ENCODE measurements around the gene MAGI3.

MAGI3 gene

GRCh38 chr1:113389953-113390834, at the start of gene MAGI3:
MAGI3 (plus strand) TSS chr1:113390515; CDS start chr1:113391034, 519 bp downstream.
- H3K27me3 ChIP-seq (ENCODE audit: low read depth, low read length) = peaks cover 16% of the 10 kb centered on the region; the same call in 1 of the 2 replicates
- peak within 1 kb of the TSS; percentile 47 for H3K27ac ChIP-seq (ENCODE audit: low read length)
- H2AFZ ChIP-seq (ENCODE audit: low read depth, low read length) = peak within 1 kb of the TSS; percentile 95
- no peaks in the 10 kb centered on the region for H3K79me2 ChIP-seq (ENCODE audit: low read length)
- peaks cover 8% of the 10 kb centered on the region for H3K4me1 ChIP-seq (ENCODE audit: low read length)
- peaks cover 9% of the 10 kb centered on the region; the same call in 1 of the 2 replicates for H4K20me1 ChIP-seq (ENCODE audit: insufficient read depth, low read length)
- no peaks in the 10 kb centered on the region for H3K9me3 ChIP-seq (ENCODE audit: insufficient read depth, low read length)
- peak within 1 kb of the TSS; percentile 93 for H3K9ac ChIP-seq (ENCODE audit: low read length)
- no peak for TF ChIP-seq EZH2phosphoT487 (IDR thresholded peaks at IDR 0.05; ENCODE audit: low read depth)
- TF ChIP-seq, protein P1, sequence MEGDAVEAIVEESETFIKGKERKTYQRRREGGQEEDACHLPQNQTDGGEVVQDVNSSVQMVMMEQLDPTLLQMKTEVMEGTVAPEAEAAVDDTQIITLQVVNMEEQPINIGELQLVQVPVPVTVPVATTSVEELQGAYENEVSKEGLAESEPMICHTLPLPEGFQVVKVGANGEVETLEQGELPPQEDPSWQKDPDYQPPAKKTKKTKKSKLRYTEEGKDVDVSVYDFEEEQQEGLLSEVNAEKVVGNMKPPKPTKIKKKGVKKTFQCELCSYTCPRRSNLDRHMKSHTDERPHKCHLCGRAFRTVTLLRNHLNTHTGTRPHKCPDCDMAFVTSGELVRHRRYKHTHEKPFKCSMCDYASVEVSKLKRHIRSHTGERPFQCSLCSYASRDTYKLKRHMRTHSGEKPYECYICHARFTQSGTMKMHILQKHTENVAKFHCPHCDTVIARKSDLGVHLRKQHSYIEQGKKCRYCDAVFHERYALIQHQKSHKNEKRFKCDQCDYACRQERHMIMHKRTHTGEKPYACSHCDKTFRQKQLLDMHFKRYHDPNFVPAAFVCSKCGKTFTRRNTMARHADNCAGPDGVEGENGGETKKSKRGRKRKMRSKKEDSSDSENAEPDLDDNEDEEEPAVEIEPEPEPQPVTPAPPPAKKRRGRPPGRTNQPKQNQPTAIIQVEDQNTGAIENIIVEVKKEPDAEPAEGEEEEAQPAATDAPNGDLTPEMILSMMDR (IDR thresholded peaks at IDR 0.05; ENCODE audit: low read depth, low read length) = no peak
- peak within 1 kb of the TSS; percentile 98 for H3K4me3 ChIP-seq (ENCODE audit: low read length)
- peak within 1 kb of the TSS; percentile 97 for H3K4me2 ChIP-seq (ENCODE audit: low read length)
- no peaks in the 10 kb centered on the region for H3K36me3 ChIP-seq (replicated peaks; ENCODE audit: low read depth, low read length)

GRCh38 chr1:113353580-113353979, 36.7 kb upstream of the MAGI3 start:
- no peak overlapping the region for H3K27ac ChIP-seq (ENCODE audit: low read length)
- H3K79me2 ChIP-seq (ENCODE audit: low read length) = no peaks in the 10 kb centered on the region
- H3K4me2 ChIP-seq (ENCODE audit: low read length) = no peak overlapping the region
- H3K4me1 ChIP-seq (ENCODE audit: low read length) = no peaks in the 10 kb centered on the region
- H3K36me3 ChIP-seq (replicated peaks; ENCODE audit: low read depth, low read length) = no peaks in the 10 kb centered on the region
- H3K4me3 ChIP-seq (ENCODE audit: low read length) = no peak overlapping the region
- H3K27me3 ChIP-seq (ENCODE audit: low read depth, low read length) = no peaks in the 10 kb centered on the region
- no peaks in the 10 kb centered on the region for H3K9me3 ChIP-seq (ENCODE audit: insufficient read depth, low read length)
- no peak overlapping the region for H3K9ac ChIP-seq (ENCODE audit: low read length)
- H4K20me1 ChIP-seq (ENCODE audit: insufficient read depth, low read length) = no peaks in the 10 kb centered on the region
- no peak overlapping the region for H2AFZ ChIP-seq (ENCODE audit: low read depth, low read length)
- TF ChIP-seq, protein P1 (IDR thresholded peaks at IDR 0.05; ENCODE audit: low read depth, low read length) = no peak
- TF ChIP-seq EZH2phosphoT487 (IDR thresholded peaks at IDR 0.05; ENCODE audit: low read depth) = no peak

- Histone ChIP-seq H3K4me3 (ENCODE audit: low read length) (no peak overlapping the region), H3K27ac (ENCODE audit: low read length) (no peak overlapping the region), H3K36me3 (replicated peaks; ENCODE audit: low read depth, low read length) (no peaks in the 10 kb centered on the region), H3K27me3 (ENCODE audit: low read depth, low read length) (no peaks in the 10 kb centered on the region), H3K4me1 (ENCODE audit: low read length) (no peaks in the 10 kb centered on the region), H3K79me2 (ENCODE audit: low read length) (no peaks in the 10 kb centered on the region), H3K4me2 (ENCODE audit: low read length) (no peak overlapping the region), H4K20me1 (ENCODE audit: insufficient read depth, low read length) (no peaks in the 10 kb centered on the region), H3K9ac (ENCODE audit: low read length) (no peak overlapping the region), H2AFZ (ENCODE audit: low read depth, low read length) (no peak overlapping the region), H3K9me3 (ENCODE audit: insufficient read depth, low read length) (no peaks in the 10 kb centered on the region)
- TF ChIP-seq, protein P1 (IDR thresholded peaks at IDR 0.05; ENCODE audit: low read depth, low read length) = no peak
- no peak for TF ChIP-seq EZH2phosphoT487 (IDR thresholded peaks at IDR 0.05; ENCODE audit: low read depth)
Measured at GRCh38 chr1:113363935-113364334, 26.4 kb upstream of the MAGI3 start.

- TF ChIP-seq, protein P1 (IDR thresholded peaks at IDR 0.05; ENCODE audit: low read depth, low read length) = no peak
- no peak for TF ChIP-seq EZH2phosphoT487 (IDR thresholded peaks at IDR 0.05; ENCODE audit: low read depth)
- no peak overlapping the region for H3K27ac ChIP-seq (ENCODE audit: low read length)
- no peak overlapping the region for H3K9ac ChIP-seq (ENCODE audit: low read length)
- no peak overlapping the region for H3K4me2 ChIP-seq (ENCODE audit: low read length)
- no peaks in the 10 kb centered on the region for H3K4me1 ChIP-seq (ENCODE audit: low read length)
- H3K4me3 ChIP-seq (ENCODE audit: low read length) = no peak overlapping the region
- H3K79me2 ChIP-seq (ENCODE audit: low read length) = no peaks in the 10 kb centered on the region
- H4K20me1 ChIP-seq (ENCODE audit: insufficient read depth, low read length) = no peaks in the 10 kb centered on the region
- H3K36me3 ChIP-seq (replicated peaks; ENCODE audit: low read depth, low read length) = no peaks in the 10 kb centered on the region
- H3K9me3 ChIP-seq (ENCODE audit: insufficient read depth, low read length) = no peaks in the 10 kb centered on the region
- H3K27me3 ChIP-seq (ENCODE audit: low read depth, low read length) = no peaks in the 10 kb centered on the region
- no peak overlapping the region for H2AFZ ChIP-seq (ENCODE audit: low read depth, low read length)
Measured at GRCh38 chr1:113369040-113369439, 21.3 kb upstream of the MAGI3 start.

All from OCI-LY3 (cell line).